Erythroblast (primary cell): ENCODE results near the gene ZFYVE28.

Experiments used
- GATA1 ChIP-seq: IDR thresholded peaks from 2 replicates; pipeline ENCODE4 v1.6.1; 2011; ENCODE audit warnings: low read depth, mild to moderate bottlenecking, control low read depth, low read length, moderate library complexity
- POLR2A ChIP-seq: IDR thresholded peaks from 2 replicates; pipeline ENCODE4 v1.6.1; 2011; ENCODE audit warnings: mild to moderate bottlenecking, low read length

GRCh38 chr4:2423066-2423465, 4.6 kb upstream of the ZFYVE28 start:
- no peak for TF ChIP-seq POLR2A
- TF ChIP-seq GATA1 = no peak
